Astrocyte of the cerebellum (primary cell): ENCODE measurements around the gene PRR19.

ENCODE experiments used
- DNase-seq: peaks from one replicate; pipeline ENCODE4 v3.0.0-alpha.2; 2011; ENCODE audit warnings: low read depth
- H3K4me3 ChIP-seq: 2 replicates; pipeline ENCODE4 v1.5.1; 2011; ENCODE audit warnings: mild to moderate bottlenecking, low read depth, low read length, moderate library complexity
- CTCF ChIP-seq: IDR thresholded peaks from 2 replicates; pipeline ENCODE4 v1.5.1; 2012; ENCODE audit warnings: low read length, low read depth, moderate library complexity, mild to moderate bottlenecking; ENCODE audit errors: missing control alignments
- in situ Hi-C: cut with HindIII; loops from 2 replicates; pipeline ENCODE4 v1.10.0; 2017; ENCODE audit warnings: low sequenced_read_pairs

The PRR19 gene

GRCh38 chr19:42312370-42312769 lies 10.4 kb downstream of the PRR19 start:
- no peak for TF ChIP-seq CTCF
- no peak overlapping the region for H3K4me3 ChIP-seq
- in situ Hi-C loops = no loop called here
- no peak for DNase-seq

- DNase-seq = no peak
- in situ Hi-C loops = no loop called here
- TF ChIP-seq CTCF = no peak
- H3K4me3 ChIP-seq = peak within 1 kb of the TSS; percentile 46
These were observed 11.3 kb downstream of the PRR19 start, which contains the start of gene TMEM145 for GRCh38 chr19:42313096-42313839. Gene TMEM145 (plus strand): TSS chr19:42313309. CDS start chr19:42313377, 68 bp downstream.

- peak overlapping the region; percentile 46 for H3K4me3 ChIP-seq
- in situ Hi-C loops = no loop called here
- DNase-seq = no peak
- TF ChIP-seq CTCF = no peak
These were observed 12.2 kb downstream of the PRR19 start for GRCh38 chr19:42313840-42314755.

- no peak for TF ChIP-seq CTCF
- in situ Hi-C loops = no loop called here
These were observed 13.1 kb downstream of the PRR19 start for GRCh38 chr19:42315024-42315423.

GRCh38 chr19:42316223-42317211 lies 14.6 kb downstream of the PRR19 start:
- TF ChIP-seq CTCF = no peak
- no peak overlapping the region for H3K4me3 ChIP-seq
- no peak for DNase-seq
- in situ Hi-C loops = no loop called here

More at GRCh38 chr19:42315024-42315423, 13.1 kb downstream of the PRR19 start:
- no peak overlapping the region for H3K4me3 ChIP-seq
- DNase-seq = no peak
